HG03442 (cell line): Measurements from ENCODE around the gene FAM184B.

Experiments used
- ATAC-seq: cut with Tn5 transposase; IDR thresholded peaks from one replicate; pipeline ENCODE4 v1.9.1; 2021; ENCODE audit warnings: mild to moderate bottlenecking, moderate library complexity; ENCODE audit not compliant: unreplicated experiment

The FAM184B gene

DNA sequence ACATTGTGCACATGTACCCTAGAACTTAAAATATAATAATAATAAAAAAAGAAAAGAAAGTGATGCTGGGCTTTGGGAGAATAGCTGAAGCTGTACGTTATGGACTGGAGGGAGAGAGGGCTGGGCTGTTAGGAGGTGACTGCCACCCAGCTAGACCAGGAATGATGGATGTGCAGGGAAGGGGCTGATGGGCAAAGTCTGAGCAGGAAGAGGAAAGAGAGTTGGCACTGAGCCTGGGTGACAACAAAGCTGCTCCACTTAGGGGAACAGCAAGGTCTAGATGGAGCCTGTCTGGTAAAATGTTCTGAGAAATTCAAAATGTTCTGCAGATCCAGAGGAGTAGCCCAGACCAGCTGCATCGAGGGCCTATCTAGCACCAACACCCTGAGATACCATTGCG, 134.7 kb downstream of the FAM184B start:
- no peak for ATAC-seq

DNA sequence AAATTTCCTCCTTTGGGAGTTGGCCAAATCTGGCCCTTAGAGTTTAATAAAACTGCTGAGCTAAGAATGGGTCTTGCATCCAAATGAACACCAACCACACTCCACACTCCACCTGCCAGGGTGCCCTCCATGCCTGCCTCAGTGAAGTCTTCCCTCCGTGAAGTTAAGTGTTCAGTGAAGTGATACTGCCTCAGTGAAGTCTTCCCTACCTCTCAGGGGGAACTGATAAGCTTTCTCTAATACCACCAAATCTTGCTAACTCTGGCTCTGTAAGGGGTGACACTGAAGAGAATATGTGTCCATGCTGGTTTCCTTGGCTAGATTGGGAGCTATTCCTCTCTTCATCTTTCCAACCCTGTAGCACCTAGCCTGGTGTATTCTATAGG, 139.0 kb downstream of the FAM184B start:
- ATAC-seq: no peak

DNA sequence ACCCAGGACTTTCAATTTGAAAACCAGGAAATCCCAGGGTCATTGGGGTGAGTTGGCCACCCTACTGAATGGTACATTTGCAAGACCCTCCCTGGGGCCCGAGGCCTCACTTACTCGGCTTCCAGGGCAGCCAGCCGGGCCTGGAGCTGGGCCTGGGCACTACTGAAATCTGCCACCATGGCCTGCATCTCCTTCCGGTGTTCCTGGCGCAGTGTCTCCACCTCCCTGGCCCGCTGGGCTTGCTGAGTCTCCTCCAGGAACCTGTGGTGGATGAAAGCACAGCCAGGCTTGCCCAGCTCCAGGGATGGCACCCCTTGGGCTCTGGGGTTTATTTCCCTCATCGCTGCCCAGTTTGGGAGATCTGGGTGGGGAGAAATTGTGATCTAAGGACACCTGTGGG, 142.3 kb downstream of the FAM184B start:
- no peak for ATAC-seq

DNA sequence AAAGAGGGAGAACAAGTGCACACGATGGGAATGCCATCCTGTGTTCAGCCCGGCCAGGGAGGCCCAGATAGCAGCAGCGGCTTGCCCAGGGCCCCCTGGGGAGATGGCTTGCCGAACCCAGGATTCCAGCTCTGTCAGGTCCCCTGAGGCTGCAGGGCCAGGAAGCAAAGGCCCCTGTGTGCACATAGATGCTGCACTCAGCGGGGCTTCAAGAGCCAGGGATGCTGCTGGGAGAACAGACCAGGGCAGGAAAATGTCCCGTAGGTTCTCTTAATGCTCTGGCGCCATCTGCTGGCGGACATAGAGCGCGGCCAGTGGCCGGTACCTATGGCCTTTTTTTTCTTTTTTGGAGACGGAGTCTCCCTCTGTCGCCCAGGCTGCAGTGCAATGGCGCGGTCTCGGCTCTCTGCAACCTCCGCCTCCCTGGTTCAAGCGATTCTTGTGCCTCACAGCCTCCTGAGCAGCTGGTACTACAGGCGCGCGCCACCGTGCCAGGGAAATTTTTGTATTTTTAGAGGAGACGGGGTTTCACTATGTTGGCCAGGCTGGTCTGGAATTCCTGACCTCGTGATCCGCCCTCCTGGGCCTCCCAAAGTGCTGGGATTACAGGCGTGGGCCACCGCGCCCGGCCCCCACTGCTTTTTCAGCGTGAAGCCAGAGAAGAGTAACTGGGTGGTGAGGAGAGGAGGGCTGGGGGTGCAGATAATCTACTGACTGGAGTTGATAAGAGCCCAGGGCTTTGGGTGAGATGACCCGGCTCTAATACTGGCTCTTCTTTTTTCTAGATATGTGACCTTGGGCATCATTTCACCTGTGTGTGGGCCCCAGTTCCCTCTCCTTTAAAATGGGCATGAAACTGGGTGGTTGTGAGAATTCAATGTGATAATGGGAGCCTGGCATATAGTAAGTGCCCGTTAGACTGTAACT, 144.5 kb downstream of the FAM184B start:
- ATAC-seq: peak; percentile 96

DNA sequence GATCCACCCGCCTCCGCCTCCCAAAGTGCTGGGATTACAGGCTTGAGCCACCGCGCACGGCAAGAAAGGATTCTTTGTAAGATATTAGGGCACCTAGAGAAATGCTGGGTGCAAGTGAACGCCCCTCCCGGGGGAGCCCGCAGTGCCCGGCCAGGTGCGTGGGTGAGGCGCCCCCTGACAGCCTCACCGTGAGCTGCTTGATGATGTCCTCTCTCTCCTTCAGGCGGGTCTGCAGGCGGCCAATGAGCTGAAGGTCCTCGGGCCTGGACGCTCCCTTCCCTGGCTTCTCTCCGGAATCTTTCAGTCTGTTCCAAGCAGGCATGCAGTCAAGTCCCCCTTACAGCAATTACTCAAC, 145.1 kb downstream of the FAM184B start:
- ATAC-seq: no peak

DNA sequence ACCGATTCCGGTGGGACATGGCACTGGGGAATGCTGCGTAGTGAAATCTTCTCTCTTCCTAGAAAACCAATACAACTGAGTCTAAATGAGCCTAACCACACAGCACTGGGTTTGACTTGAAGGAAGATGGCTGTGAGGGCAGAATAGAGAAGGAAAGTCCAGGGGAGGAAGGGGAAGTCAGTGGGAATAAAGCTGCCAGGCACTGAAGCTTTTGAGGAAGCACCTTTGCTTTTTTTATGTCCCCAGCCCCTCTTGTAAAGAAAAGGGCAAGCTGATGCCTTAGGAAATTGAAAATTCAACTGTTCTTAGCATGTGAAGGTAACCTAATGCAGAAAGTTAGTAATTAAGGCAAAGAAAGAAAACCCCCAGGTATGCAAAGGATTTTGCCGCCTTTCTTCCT, 146.4 kb downstream of the FAM184B start:
- no peak for ATAC-seq

DNA sequence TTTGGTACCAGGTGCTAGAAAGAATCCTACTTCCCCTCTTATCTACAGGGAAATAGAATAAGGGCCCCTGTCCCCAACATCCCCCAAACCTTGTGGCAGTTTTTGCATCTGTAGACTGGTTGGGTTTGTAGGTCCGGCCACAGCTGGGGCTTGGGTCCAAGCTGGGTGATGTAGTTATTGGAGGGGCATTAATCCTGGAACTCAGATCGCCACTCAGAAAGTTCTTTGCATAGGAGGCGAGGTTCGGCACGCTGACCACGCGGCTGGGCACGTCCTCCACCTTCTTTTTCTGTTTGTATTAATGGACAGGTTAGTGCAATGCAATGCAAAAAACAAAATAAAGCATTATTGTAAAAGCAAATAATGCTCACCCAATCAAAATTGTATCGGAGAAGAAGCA, 147.8 kb downstream of the FAM184B start:
- ATAC-seq: no peak

DNA sequence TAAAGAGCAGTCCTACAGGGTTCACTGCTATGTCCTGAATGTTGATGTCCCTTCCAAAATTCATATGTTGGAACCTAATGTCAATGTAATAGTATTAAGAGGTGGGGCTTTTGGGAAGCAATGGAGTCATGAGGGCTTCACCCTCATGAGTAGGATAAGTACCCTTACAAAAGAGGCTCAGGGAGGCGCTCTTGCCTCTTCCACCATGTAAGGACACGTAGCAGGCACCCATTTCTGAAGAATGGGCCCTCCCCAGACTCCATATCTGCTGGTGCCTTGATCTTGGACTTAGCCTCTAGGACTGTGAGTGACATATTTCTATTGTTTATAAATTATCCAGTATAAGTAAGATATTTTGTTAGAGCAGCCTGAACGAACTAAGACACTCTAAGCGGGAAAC, 151.2 kb downstream of the FAM184B start:
- ATAC-seq: no peak

DNA sequence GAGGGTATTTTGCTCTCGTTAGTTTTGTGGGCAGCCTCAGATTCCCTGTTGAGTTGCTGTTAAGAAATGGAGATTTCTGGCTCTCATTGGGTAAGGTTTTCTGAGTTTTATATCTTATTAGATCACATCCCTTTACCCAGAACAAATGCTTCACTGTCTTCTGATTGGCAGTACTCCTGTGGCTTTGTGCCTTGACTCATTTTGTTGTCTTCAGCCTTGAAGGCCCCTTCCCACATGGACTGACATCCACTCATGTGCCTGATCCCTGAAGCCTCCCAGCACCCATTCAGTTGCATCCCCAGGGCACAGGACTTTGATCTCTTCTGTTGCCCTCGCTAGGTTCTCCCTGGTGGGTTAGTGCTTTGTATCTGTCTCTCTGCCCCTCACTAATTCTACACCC, 156.6 kb downstream of the FAM184B start:
- ATAC-seq: no peak

DNA sequence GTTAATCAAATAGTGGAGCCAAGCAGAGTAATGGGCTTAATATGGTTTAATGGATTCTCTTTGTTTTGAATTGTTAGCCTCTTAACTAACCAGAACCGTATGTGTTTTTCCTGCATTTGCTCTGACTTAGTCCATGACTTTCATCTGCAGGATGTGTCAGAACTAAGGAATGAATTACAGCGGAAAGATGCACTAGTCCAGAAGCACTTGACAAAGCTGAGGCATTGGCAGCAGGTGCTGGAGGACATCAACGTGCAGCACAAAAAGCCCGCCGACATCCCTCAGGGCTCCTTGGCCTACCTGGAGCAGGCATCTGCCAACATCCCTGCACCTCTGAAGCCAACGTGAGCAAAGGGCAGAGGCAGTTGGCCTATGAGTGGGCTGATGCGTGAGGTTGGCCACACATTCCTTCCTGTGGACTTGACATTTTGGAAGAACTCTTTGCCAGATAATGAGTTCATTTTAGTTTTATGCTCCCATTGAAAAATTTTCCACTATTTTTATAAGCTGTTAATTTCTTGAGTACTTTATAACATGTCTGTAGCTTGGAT, 157.9 kb downstream of the FAM184B start:
- no peak for ATAC-seq

DNA sequence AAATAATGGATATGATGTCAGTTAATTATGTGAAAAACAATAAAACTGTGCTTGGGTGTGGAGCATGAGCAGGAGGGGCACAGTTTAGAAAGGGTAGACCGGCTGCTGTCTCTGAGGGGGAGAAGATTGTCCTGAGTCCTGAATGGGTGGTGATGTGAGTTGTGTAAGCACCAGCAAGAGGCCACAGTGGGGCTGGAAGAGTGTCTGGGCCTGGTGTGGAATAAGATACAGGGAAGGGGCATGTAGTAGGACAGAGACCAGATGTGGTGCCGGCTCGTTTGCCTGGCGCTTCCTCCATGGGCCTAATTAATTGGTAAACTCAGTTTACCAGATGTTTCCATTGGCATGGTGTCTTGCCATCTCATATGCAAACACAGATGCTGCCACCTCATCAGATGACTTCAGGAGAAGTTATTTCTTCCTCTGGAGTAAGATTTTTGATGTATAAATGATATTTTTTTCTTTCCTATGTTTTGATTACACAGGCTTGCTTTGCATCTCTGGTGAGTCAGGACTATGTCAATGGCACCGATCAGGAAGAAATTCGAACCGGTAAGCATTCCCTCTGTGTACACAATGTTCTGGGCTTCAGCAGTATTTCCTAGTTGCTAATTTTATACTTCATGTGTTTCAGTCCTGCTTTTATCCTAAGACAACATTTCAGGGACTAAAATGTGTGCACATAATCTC, 161.9 kb downstream of the FAM184B start:
- ATAC-seq: no peak

DNA sequence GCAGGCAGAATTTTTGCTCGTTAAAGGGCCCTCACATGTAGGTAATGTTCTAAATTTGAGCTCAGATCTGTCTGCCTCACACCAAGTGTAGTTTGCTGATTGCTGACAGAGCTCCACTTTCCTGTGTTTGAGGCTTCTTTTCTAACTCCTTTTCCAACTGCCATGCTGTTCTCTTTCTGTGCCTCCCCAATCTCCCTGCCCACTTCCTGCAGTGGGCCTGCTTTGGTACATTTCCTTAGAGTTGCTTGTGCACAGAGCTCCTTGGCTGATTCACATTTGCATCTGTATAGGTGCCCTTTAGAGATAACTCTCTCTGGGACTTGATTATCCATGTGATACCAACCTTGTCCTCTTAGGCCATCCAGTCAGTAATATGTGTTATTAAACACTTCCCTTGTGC, 162.5 kb downstream of the FAM184B start:
- ATAC-seq: no peak

DNA sequence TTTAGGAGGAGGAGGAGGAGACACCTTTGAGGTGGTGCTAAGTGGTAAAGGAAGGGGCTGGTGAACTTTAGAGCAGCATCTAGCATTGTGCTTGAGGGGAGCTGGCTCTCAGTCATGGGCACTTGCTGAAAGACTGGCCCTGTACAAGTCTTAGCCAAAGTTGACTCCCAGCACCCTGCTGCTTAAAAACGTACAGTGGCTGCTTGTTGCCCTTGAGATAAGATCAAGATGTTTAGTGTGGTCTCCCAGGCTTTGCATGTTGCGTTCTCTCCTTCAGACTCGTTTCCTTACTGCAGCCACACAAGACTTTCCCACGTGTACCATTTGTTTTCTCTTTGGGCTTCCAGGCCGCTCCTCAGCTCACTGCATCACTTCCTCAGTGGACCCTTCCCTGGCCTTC, 165.1 kb downstream of the FAM184B start:
- ATAC-seq: no peak

DNA sequence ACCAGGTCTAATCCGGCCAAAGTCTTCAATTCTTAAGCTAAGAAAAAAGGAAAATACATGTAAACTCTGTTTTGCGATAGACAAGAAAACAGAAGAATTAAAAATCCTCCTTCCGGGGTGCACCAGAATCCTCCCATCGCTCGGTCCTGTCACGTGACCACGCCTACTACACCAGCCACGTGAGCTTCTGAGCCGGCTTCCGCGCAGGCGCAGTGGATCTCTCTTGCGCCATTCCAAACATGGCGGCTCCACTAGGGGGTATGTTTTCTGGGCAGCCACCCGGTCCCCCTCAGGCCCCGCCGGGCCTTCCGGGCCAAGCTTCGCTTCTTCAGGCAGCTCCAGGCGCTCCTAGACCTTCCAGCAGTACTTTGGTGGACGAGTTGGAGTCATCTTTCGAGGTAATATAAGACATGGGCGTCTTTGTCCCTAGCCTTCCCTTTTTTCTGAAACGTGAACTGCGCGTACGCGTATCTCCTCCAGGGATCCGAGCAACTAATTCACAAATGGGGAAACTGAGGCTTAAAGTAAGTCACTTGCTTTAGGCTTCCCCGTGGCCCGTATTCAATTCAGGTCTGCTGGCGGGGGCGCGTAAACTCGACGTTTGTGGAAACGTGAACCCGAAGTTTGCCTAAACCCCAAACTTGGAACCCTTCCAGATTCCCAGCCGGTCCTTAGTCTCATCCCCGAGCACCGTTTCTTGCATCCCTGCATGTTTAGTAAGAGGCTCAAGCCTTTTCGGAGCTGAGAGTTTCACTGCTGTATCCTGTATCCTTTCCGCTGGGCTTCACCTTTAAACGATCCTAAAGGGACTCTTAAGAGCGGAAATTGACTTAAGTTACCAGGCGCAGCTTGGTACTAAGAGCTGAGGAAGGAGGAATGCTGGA, 166.8 kb downstream of the FAM184B start, which contains the start of gene MED28:
Gene MED28 (plus strand): TSS at position 226 of the 884 bp plus-strand sequence. CDS start 14 bp downstream, at position 240.
- peak; percentile 86 for ATAC-seq

DNA sequence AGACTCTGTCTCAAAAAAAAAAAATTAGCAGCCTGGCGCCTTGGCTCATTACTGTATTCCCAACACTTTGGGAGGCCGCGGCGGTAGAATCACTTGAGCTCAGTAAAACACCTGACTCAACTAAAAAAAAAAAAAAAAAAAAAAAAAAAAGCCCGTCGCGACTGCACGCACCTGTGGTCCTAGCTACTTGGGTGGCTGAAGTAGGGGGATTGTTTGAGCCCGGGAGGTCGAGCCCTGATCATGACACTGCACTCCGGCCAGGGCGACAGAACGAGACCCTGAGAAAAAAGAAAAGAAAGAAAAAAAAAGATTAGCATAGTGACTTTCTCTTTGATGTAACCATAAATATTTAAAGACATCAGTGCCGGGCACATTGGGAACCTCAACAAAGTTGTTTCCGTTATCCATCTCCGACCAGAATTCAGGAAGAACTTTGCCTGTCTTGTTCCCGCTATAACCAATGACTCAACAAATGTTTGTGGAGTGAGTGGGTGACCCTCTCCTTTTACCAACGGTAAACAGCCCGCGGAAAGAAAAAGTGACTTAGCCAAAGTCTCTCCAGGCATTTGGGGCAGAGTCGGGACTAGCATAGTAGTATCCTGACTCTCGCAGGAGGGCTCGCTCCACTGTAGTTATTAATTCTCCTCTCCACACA, 167.5 kb downstream of the FAM184B start:
- peak; percentile 38 for ATAC-seq

DNA sequence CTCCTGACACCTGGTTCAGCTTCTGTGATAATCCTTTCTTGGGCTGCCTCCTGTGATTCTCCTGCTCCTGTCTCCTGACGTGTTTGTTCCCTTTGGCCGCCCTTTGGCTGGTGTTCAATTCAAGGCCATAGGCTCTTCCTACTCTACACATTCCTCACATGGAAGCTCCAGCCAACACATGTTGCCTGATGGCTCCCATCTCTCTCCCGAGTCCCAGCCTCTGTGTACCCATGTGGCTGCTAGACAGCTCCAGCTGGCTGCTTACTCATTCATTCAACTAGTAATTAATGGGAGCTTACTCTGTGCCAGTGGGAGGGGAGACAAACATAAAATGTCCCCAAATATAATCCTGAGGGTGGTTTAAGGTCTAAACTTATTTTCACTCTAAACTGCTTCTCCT, 176.2 kb downstream of the FAM184B start:
- no peak for ATAC-seq

DNA sequence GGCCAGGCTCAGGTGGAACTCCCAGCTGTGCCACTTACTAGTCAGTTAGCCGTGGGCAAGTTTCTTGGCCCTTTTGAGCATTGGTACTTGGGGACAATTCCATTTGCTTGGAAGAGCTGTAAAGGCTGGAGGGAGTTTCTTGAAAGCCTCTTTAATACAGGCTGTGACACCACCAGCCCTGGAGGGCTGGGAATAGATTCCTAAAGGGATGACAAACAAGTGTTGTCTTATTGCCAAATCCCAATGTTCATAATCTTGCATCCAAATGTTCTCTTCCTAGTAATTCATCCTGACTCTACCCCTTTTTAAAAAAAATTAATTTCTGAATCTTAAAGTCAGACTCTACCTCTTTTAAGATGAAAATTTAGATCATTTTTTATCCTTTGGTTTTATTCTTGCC, 181.6 kb downstream of the FAM184B start:
- ATAC-seq: no peak

DNA sequence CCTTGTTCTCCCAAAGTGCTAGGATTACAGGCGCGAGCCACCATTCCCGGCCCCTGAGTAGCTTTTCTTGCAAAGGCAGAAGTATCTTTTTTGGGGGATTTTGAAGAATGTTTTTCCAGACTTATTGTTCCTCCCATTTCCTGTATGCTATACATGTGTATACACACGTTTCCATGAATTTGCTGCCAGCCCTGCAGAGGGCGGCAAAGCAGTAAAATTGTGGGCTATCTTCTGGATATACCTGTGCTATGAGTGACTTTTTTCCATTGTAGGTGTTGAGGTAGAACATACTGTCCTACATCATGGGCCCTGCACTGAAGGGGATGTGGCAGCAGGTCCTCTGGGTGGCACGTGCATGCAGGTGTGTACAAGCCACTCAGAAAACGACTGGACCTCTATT, 183.9 kb downstream of the FAM184B start:
- no peak for ATAC-seq

DNA sequence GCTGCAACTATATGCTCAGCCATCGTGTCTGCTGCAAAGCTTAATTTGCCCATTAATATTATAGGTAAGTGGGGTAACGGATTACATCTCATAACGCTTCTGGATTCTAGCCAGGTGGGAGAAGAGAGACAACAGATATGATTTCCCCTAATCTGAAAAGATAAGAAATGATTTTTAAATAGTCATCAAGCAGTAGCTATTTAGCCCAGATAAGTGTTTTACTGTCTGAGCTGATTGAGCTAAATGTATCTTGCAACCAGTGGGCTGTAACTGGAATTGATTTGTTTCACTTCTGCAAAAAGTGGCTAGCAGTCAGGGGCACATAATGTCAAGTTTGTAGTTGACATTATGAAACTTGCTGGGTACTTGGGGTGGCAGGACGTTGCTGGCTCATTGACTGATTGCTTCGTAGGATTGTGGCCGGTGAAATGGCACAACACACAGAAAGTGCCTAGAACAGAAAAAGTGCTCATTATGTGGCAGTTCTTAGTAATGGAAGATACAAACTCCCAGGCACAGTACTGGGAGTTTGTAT, 185.9 kb downstream of the FAM184B start:
- ATAC-seq: peak; percentile 88

DNA sequence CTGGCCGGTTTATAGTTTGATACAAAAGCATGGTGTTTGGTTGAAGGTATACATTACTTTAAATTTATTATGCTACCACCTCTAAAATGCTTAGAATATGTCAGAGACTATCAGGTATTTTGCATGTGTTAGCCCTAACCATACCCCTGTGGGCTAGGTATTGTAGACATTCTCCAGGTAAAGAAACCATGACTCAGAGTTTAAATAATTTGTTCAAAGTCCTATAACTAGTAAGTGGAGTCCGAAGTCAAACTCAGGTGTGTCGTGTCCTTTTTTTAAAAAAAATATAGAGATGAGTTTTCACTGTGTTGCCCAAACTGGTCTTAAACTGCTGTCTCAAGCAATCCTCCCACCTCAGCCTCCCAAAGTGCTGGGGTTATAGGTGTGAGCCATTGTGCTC, 192.1 kb downstream of the FAM184B start:
- ATAC-seq: no peak
